K562 (cell line): ENCODE measurements around the gene TMEM156. TPM values are rescaled to one million over a fixed set of nuclear protein-coding genes. Genes with fewer than 3 reads are reported as not detected.
A peak's percentile ranks its signal among the peaks of the same experiment; 100 is the strongest.

ENCODE experiments used
- ARNT ChIP-seq, 2 experiments: fragments of 450-650 bp; IDR thresholded peaks; 2 replicates each; pipeline ENCODE4 v1.6.1; 2016; ENCODE audit warnings: mild to moderate bottlenecking in 1 of 2
- BRD4 ChIP-seq: fragments of 200-600 bp; sonication (generic); IDR thresholded peaks from 2 replicates; pipeline ENCODE4 v1.6.1; 2017; ENCODE audit warnings: inconsistent platforms
- BRD9 ChIP-seq: fragments of 450-650 bp; IDR thresholded peaks from 2 replicates; pipeline ENCODE4 v1.6.1; 2018; ENCODE audit warnings: low read depth; ENCODE audit not compliant: partially characterized antibody
- DDX20 ChIP-seq: fragments of 450-650 bp; IDR thresholded peaks from 2 replicates; pipeline ENCODE4 v1.6.1; 2016; ENCODE audit warnings: missing genetic modification characterization, low read depth, mild to moderate bottlenecking, missing compliant biosample characterization, moderate library complexity
- DMBX1 ChIP-seq: fragments of 250-450 bp; sonication (Bioruptor Pico); IDR thresholded peaks from 2 replicates; pipeline ENCODE4 v1.8.0; 2022; ENCODE audit warnings: inconsistent platforms, mild to moderate bottlenecking, moderate library complexity, borderline replicate concordance
- GABPA ChIP-seq: fragments of 200-800 bp; sonication (Bioruptor generic); conservative IDR thresholded peaks from 2 replicates; pipeline ENCODE4 v1.6.1; 2016; ENCODE audit warnings: low read depth, missing genetic modification characterization, missing compliant biosample characterization
- HMGN3 ChIP-seq: IDR thresholded peaks from 2 replicates; pipeline ENCODE4 v1.6.1; 2011; ENCODE audit warnings: borderline replicate concordance, low read depth, mild to moderate bottlenecking, mixed read lengths, low read length; ENCODE audit not compliant: insufficient read length; ENCODE audit errors: extremely low read depth
- HMGXB4 ChIP-seq: sonication (generic); formaldehyde crosslinking; IDR thresholded peaks from 2 replicates; pipeline ENCODE4 v1.8.1; 2023; ENCODE audit warnings: mild to moderate bottlenecking, missing genetic modification reagents
- LEF1 ChIP-seq: fragments of 450-650 bp; IDR thresholded peaks from 2 replicates; pipeline ENCODE4 v1.6.1; 2016; ENCODE audit warnings: mild to moderate bottlenecking
- NR4A1 ChIP-seq, 2 experiments: fragments of 250-450 bp in 1 of 2; fragments of 450-650 bp in 1 of 2; sonication (Bioruptor Pico) in 1 of 2; IDR thresholded peaks; 2 replicates each; pipeline versions ENCODE4 v1.4.0 to v1.6.1; 2016 to 2020; ENCODE audit warnings: mild to moderate bottlenecking in 2 of 2, missing compliant biosample characterization in 1 of 2, missing genetic modification characterization in 1 of 2, moderate library complexity in 1 of 2
- PTBP1 ChIP-seq: fragments of 200-400 bp; formaldehyde crosslinking; IDR thresholded peaks from 2 replicates; pipeline ENCODE4 v1.6.1; 2017; ENCODE audit warnings: low read depth, low read length
- PTRF ChIP-seq: fragments of 450-650 bp; IDR thresholded peaks from 2 replicates; pipeline ENCODE4 v1.6.1; 2016; ENCODE audit warnings: mild to moderate bottlenecking, missing genetic modification characterization, missing compliant biosample characterization
- PURB ChIP-seq: sonication (generic); formaldehyde crosslinking; IDR thresholded peaks from 2 replicates; pipeline ENCODE4 v1.9.0; 2021; ENCODE audit warnings: low read depth, mild to moderate bottlenecking, missing genetic modification reagents
- TCF7 ChIP-seq: sonication (generic); IDR thresholded peaks from 2 replicates; pipeline ENCODE4 v1.6.1; 2016; ENCODE audit warnings: antibody characterized with exemption, borderline replicate concordance
- THRA ChIP-seq: fragments of 450-650 bp; IDR thresholded peaks from 2 replicates; pipeline ENCODE4 v1.6.1; 2017; ENCODE audit warnings: mild to moderate bottlenecking, moderate library complexity
- ZKSCAN8 ChIP-seq: fragments of 200-800 bp; sonication (Bioruptor generic); IDR thresholded peaks from 2 replicates; pipeline ENCODE4 v1.6.1; 2016; ENCODE audit warnings: missing genetic modification characterization, missing compliant biosample characterization
- ZNF140 ChIP-seq: fragments of 250-450 bp; sonication (Bioruptor Pico); IDR thresholded peaks from 2 replicates; pipeline ENCODE4 v1.8.0; 2021; ENCODE audit warnings: moderate library complexity, mild to moderate bottlenecking, inconsistent platforms
- ZNF274 ChIP-seq: IDR thresholded peaks from 2 replicates; pipeline ENCODE4 v1.6.1; 2011; ENCODE audit warnings: low read depth, mild to moderate bottlenecking, low read length, moderate library complexity, borderline replicate concordance
- ZNF384 ChIP-seq: IDR thresholded peaks from 2 replicates; pipeline ENCODE4 v1.6.1; 2012; ENCODE audit warnings: low read depth, low read length, improper control_type of control experiment
- ZNF551 ChIP-seq: fragments of 250-450 bp; sonication (Bioruptor Pico); IDR thresholded peaks from 2 replicates; pipeline ENCODE4 v1.5.0; 2021; ENCODE audit warnings: mild to moderate bottlenecking, moderate library complexity
- ZNF592 ChIP-seq: fragments of 450-650 bp; IDR thresholded peaks from 2 replicates; pipeline ENCODE4 v1.6.1; 2017; ENCODE audit warnings: antibody characterized with exemption, mild to moderate bottlenecking
- polyA plus RNA-seq, 8 experiments: library from polyadenylated mRNA; depleted of rRNA in 4 of 8; stranded (reverse) in 5 of 8; unstranded in 3 of 8; fragments of >200 nt; fragmentation: Nextera tagmentation in 2 of 8; fragmentation: Illumina TruSeq in 1 of 8; extraction: Ambion mirVana in 2 of 8; extraction: Trizol in 1 of 8; gene quantifications; 2 replicates each; pipeline versions ENCODE4 v1.2.1 to v1.2.3, GENCODE V29; 2011 to 2014; ENCODE audit warnings: inconsistent platforms in 1 of 8, missing spikeins in 1 of 8
- total RNA-seq, 7 experiments: library from RNA; depleted of rRNA in 6 of 7; stranded (reverse); fragments of >200 nt in 6 of 7; fragmentation: Illumina TruSeq in 2 of 7; extraction: Trizol in 2 of 7; gene quantifications; 2 replicates each; pipeline versions ENCODE4 v1.2.1 to v1.2.3, GENCODE V29; 2011 to 2021; ENCODE audit warnings: low replicate concordance in 1 of 7

The TMEM156 gene
- total and polyA plus RNA-seq, 9 of the 15 experiments (the other 6 are each of a cell fraction or from before 2014, with no cell fraction given): 3.5 to 9.6 (median 6.4) TPM

- no peak for TF ChIP-seq THRA
- TF ChIP-seq PTBP1: no peak
- no peak for TF ChIP-seq HMGXB4 (CRISPR knock-in tag)
- TF ChIP-seq BRD9: peak; percentile 83
- peak; percentile 45; the same call in 1 of the 2 replicates for TF ChIP-seq ZKSCAN8
- TF ChIP-seq NR4A1 (CRISPR knock-in tag; IDR thresholded peaks at IDR 0.05): no peak
- TF ChIP-seq NR4A1 (tag; IDR thresholded peaks at IDR 0.05): no peak
- 0 out of 2 replicates have a peak, but pooled peaks have one; percentile 51 for TF ChIP-seq BRD4
- TF ChIP-seq PTRF: no peak
- peak; percentile 36 for TF ChIP-seq GABPA
- TF ChIP-seq ZNF140: no peak
- no peak for TF ChIP-seq ZNF274
- peak; percentile 49; the same call in 1 of the 2 replicates for TF ChIP-seq LEF1
- TF ChIP-seq ZNF384: peak; percentile 89
- TF ChIP-seq ZNF592: peak; percentile 75; the same call in 1 of the 2 replicates
- no peak for TF ChIP-seq TCF7
- peak; percentile 84 for TF ChIP-seq DDX20
- peak; percentile 67; the same call in 1 of the 2 replicates for TF ChIP-seq DMBX1 (CRISPR knock-in tag)
- no peak for TF ChIP-seq HMGN3
- TF ChIP-seq PURB (CRISPR knock-in tag): no peak
- TF ChIP-seq ARNT (IDR thresholded peaks at IDR 0.05): no peak
- no peak for TF ChIP-seq ZNF551 (CRISPR knock-in tag)
Observed at GRCh38 chr4:38967260-38968095, 64.7 kb downstream of the TMEM156 start (continued).
